Neuronal stem cell (in vitro differentiated cells): ENCODE results near the gene ATP9B.

Source experiments
- DNase-seq: peaks from one replicate; pipeline ENCODE4 v3.0.0-alpha.2; 2013; ENCODE audit warnings: low spot score
- H2AFZ ChIP-seq: one replicate; pipeline ENCODE4 v1.6.1; 2013; ENCODE audit warnings: mild to moderate bottlenecking, low read length, inconsistent platforms
- H2AK5ac ChIP-seq: 2 replicates; pipeline ENCODE4 v1.6.1; 2013; ENCODE audit warnings: low read depth, mild to moderate bottlenecking, inconsistent platforms, low read length, moderate library complexity, mixed read lengths
- H2BK120ac ChIP-seq: 2 replicates; pipeline ENCODE4 v1.6.1; 2013; ENCODE audit warnings: low read depth, mild to moderate bottlenecking, inconsistent platforms, low read length, moderate library complexity, mixed read lengths
- H2BK12ac ChIP-seq: one replicate; pipeline ENCODE4 v1.6.1; 2013; ENCODE audit warnings: low read length, inconsistent platforms
- H2BK15ac ChIP-seq: 2 replicates; pipeline ENCODE4 v1.6.1; 2013; ENCODE audit warnings: mild to moderate bottlenecking, low read length, inconsistent platforms, mixed read lengths
- H2BK5ac ChIP-seq: one replicate; pipeline ENCODE4 v1.6.1; 2013; ENCODE audit warnings: inconsistent platforms, mild to moderate bottlenecking, low read length, moderate library complexity
- H3K14ac ChIP-seq: one replicate; pipeline ENCODE4 v1.6.1; 2013; ENCODE audit warnings: low read length, inconsistent platforms
- H3K18ac ChIP-seq: 2 replicates; pipeline ENCODE4 v1.6.1; 2013; ENCODE audit warnings: low read length, inconsistent platforms
- H3K23ac ChIP-seq: 2 replicates; pipeline ENCODE4 v1.6.1; 2013; ENCODE audit warnings: low read depth, mild to moderate bottlenecking, mixed read lengths, low read length, inconsistent platforms; ENCODE audit not compliant: poor library complexity
- H3K27ac ChIP-seq: replicated peaks from 3 replicates; pipeline ENCODE4 v1.5.1; 2013; ENCODE audit warnings: low read length, inconsistent platforms
- H3K27me3 ChIP-seq, 3 experiments: 2 replicates each; pipeline ENCODE4 v1.6.1; 2013; ENCODE audit warnings: low read length in 3 of 3, mild to moderate bottlenecking in 2 of 3, inconsistent platforms in 1 of 3, low read depth in 1 of 3, mixed read lengths in 1 of 3, moderate library complexity in 1 of 3; ENCODE audit not compliant: control insufficient read depth in 3 of 3, insufficient read depth in 3 of 3
- H3K36me3 ChIP-seq, 2 donors: replicated peaks in 1 of 2; 2 replicates each; pipeline ENCODE4 v1.6.1; 2013; ENCODE audit warnings: low read length in 2 of 2; ENCODE audit not compliant: control insufficient read depth in 2 of 2, insufficient read depth in 2 of 2
- H3K4ac ChIP-seq: 2 replicates; pipeline ENCODE4 v1.6.1; 2013; ENCODE audit warnings: inconsistent platforms, mild to moderate bottlenecking, low read length, moderate library complexity
- H3K4me1 ChIP-seq, 2 donors: 1 replicate in 1 of 2; 2 replicates in 1 of 2; pipeline ENCODE4 v1.6.1; 2013; ENCODE audit warnings: low read length in 2 of 2, low read depth in 1 of 2; ENCODE audit not compliant: control insufficient read depth in 2 of 2, insufficient read depth in 1 of 2
- H3K4me2 ChIP-seq: one replicate; pipeline ENCODE4 v1.6.1; 2013; ENCODE audit warnings: mild to moderate bottlenecking, low read length, inconsistent platforms; ENCODE audit not compliant: insufficient read depth, poor library complexity, severe bottlenecking
- H3K4me3 ChIP-seq, 2 donors: 2 replicates each; pipeline ENCODE4 v1.5.1; 2013; ENCODE audit warnings: low read length in 2 of 2, mild to moderate bottlenecking in 2 of 2, inconsistent platforms in 1 of 2, moderate library complexity in 1 of 2
- H3K79me1 ChIP-seq: one replicate; pipeline ENCODE4 v1.6.1; 2013; ENCODE audit warnings: low read depth, mild to moderate bottlenecking, inconsistent platforms, low read length, moderate library complexity
- H3K9ac ChIP-seq: one replicate; pipeline ENCODE4 v1.6.1; 2013; ENCODE audit warnings: mild to moderate bottlenecking, low read depth, low read length, inconsistent platforms; ENCODE audit not compliant: poor library complexity
- H3K9me3 ChIP-seq, 2 donors: replicated peaks in 1 of 2; 2 replicates each; pipeline versions ENCODE3 to v1.6.1; 2013; ENCODE audit warnings: low read length in 2 of 2, mild to moderate bottlenecking in 2 of 2, inconsistent platforms in 1 of 2, low read depth in 1 of 2, mixed read lengths in 1 of 2, moderate library complexity in 1 of 2; ENCODE audit not compliant: control insufficient read depth in 2 of 2, insufficient read depth in 1 of 2
- H4K8ac ChIP-seq: one replicate; pipeline ENCODE4 v1.6.1; 2013; ENCODE audit warnings: low read depth, mild to moderate bottlenecking, inconsistent platforms, low read length, moderate library complexity
- H4K91ac ChIP-seq: one replicate; pipeline ENCODE4 v1.6.1; 2013; ENCODE audit warnings: low read length, low read depth, mild to moderate bottlenecking, inconsistent platforms; ENCODE audit not compliant: poor library complexity
- WGBS, 2 donors: extraction: QIAGEN DNeasy Blood & Tissue Kit; methylation state at CpG; one replicate each; pipeline ENCODE4 v1.1.7; 2013; ENCODE audit warnings: missing lambda C conversion rate in 2 of 2, mixed read lengths in 1 of 2; ENCODE audit not compliant: insufficient read length in 2 of 2, insufficient replicate concordance in 1 of 2; ENCODE audit errors: extremely low coverage in 2 of 2; 5-methylcytosine and 5-hydroxymethylcytosine counted together

ATP9B gene

DNA sequence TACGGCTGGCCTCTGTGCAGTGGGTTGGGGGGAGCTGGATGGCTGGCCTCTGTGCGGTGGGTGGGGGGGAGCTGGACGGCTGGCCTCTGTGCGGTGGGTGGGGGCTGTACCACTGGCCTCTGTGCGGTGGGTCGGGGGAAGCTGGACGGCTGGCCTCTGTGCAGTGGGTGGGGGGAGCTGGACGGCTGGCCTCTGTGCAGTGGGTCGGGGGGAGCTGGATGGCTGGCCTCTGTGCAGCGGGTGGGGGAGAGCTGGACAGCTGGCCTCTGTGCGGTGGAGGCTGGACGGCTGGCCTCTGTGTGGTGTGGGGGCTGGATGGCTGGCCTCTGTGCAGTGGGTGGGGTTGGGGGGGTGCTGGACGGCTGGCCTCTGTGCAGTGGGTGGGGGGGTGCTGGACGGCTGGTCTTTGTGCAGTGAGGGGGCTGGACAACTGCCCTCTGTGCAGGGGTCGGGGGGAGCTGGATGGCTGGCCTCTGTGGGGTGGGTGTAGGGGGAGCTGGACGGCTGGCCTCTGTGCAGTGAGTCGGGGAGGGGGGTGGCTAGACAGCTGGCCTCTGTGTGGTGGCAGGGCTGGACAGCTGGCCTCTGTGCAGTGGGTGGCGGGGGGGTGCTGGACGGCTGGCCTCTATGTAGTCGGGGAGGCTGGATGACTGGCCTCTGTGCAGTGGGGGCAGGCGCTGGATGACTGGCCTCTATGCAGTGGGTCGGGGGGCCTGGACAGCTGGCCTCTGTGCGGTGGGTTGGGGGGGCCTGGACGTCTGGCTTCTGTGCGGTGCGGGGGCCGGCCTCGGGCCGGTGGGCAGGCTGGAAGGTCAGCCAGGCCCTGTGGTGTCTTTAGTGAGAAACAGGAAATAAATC lies 358.4 kb downstream of the ATP9B start:
- peak overlapping the region; percentile 92 for H2BK15ac ChIP-seq
- peak overlapping the region; percentile 31 for H3K23ac ChIP-seq
- H3K18ac ChIP-seq = peak overlapping the region; percentile 71
- no peak overlapping the region for H2BK120ac ChIP-seq
- no peak for DNase-seq
- H2AFZ ChIP-seq = no peak overlapping the region
- peak overlapping the region; percentile 21 for H3K9ac ChIP-seq
- no peak overlapping the region for H3K4ac ChIP-seq
- no peak overlapping the region for H3K4me2 ChIP-seq
- H2BK5ac ChIP-seq = no peak overlapping the region
- peak overlapping the region; percentile 95 for H2AK5ac ChIP-seq
- H3K14ac ChIP-seq = peak overlapping the region; percentile 38
- WGBS, 2 donors = no CpG with 5 or more reads among the region's 29 CpGs
- no peak overlapping the region for H3K27ac ChIP-seq
- H4K91ac ChIP-seq = no peak overlapping the region
- peaks cover 6% of the 10 kb centered on the region for H3K79me1 ChIP-seq
- no peaks in the 10 kb centered on the region for H3K9me3 ChIP-seq
- H2BK12ac ChIP-seq = peak overlapping the region; percentile 73
- H3K36me3 ChIP-seq = no peaks in the 10 kb centered on the region
- no peaks in the 10 kb centered on the region for H3K27me3 ChIP-seq
- H4K8ac ChIP-seq = peak overlapping the region; percentile 65
- peaks cover 0 to 7% of the 10 kb centered on the region in 2 donors for H3K4me1 ChIP-seq
- H3K4me3 ChIP-seq = no peak overlapping the region
